CD14-positive monocyte (primary cell): ENCODE results near the gene ANKRD37. TPM values are rescaled to one million over a fixed set of nuclear protein-coding genes. Genes with fewer than 3 reads are reported as not detected.

ENCODE experiments used
- DNase-seq, 3 donors: peaks; one replicate each; pipeline ENCODE4 v3.0.0-alpha.2; 2011 to 2022
- H2AFZ ChIP-seq: 2 replicates; pipeline ENCODE4 v1.6.0; 2012; ENCODE audit warnings: mild to moderate bottlenecking, low read depth, low read length, inconsistent platforms; ENCODE audit not compliant: insufficient read depth, poor library complexity, severe bottlenecking
- H3K27ac ChIP-seq, 2 donors: 1 replicate in 1 of 2; 2 replicates in 1 of 2; pipeline ENCODE4 v1.5.1; 2012 to 2013; ENCODE audit warnings: low read length in 2 of 2, control low read depth in 1 of 2, inconsistent platforms in 1 of 2, low read depth in 1 of 2, mild to moderate bottlenecking in 1 of 2
- H3K27me3 ChIP-seq, 2 donors: one replicate each; pipeline versions ENCODE4 v1.6.0 to v1.6.1; 2011 to 2013; ENCODE audit warnings: low read length in 2 of 2; ENCODE audit not compliant: control insufficient read depth in 2 of 2, insufficient read depth in 2 of 2
- H3K36me3 ChIP-seq, 2 donors: replicated peaks in 1 of 2; 1 replicate in 1 of 2; 2 replicates in 1 of 2; pipeline versions ENCODE4 v1.5.1 to v1.6.1; 2012 to 2013; ENCODE audit warnings: low read length in 2 of 2, control low read depth in 1 of 2, inconsistent platforms in 1 of 2, mild to moderate bottlenecking in 1 of 2; ENCODE audit not compliant: insufficient read depth in 2 of 2, control insufficient read depth in 1 of 2
- H3K4me1 ChIP-seq, 2 donors: 1 replicate in 1 of 2; 2 replicates in 1 of 2; pipeline versions ENCODE4 v1.5.1 to v1.6.1; 2012 to 2013; ENCODE audit warnings: low read length in 2 of 2, control low read depth in 1 of 2, inconsistent platforms in 1 of 2, mild to moderate bottlenecking in 1 of 2, moderate library complexity in 1 of 2; ENCODE audit not compliant: insufficient read depth in 2 of 2, control insufficient read depth in 1 of 2
- H3K4me2 ChIP-seq: replicated peaks from 2 replicates; pipeline ENCODE3; 2012; ENCODE audit warnings: low read length, moderate library complexity, mild to moderate bottlenecking; ENCODE audit not compliant: poor library complexity, severe bottlenecking; ENCODE audit errors: extremely low read depth
- H3K4me3 ChIP-seq, 3 experiments: fragments of 200-600 bp in 1 of 3; sonication (generic) in 1 of 3; replicated peaks in 1 of 3; 1 replicate in 2 of 3; 2 replicates in 1 of 3; pipeline ENCODE4 v1.5.1; 2011 to 2013; ENCODE audit warnings: low read length in 3 of 3, mild to moderate bottlenecking in 3 of 3, control low read depth in 2 of 3, low read depth in 2 of 3, inconsistent platforms in 1 of 3, moderate library complexity in 1 of 3
- H3K79me2 ChIP-seq: 2 replicates; pipeline ENCODE4 v1.6.0; 2012; ENCODE audit warnings: mild to moderate bottlenecking, control low read depth, inconsistent platforms, low read length, moderate library complexity; ENCODE audit not compliant: insufficient read depth
- H3K9ac ChIP-seq: 2 replicates; pipeline ENCODE4 v1.6.0; 2017; ENCODE audit warnings: low read length, mild to moderate bottlenecking; ENCODE audit not compliant: insufficient read depth, poor library complexity, severe bottlenecking
- H3K9me3 ChIP-seq, 2 donors: replicated peaks in 1 of 2; 1 replicate in 1 of 2; 2 replicates in 1 of 2; pipeline versions ENCODE4 v1.5.1 to v1.6.1; 2012 to 2013; ENCODE audit warnings: low read length in 2 of 2, control low read depth in 1 of 2; ENCODE audit not compliant: control insufficient read depth in 1 of 2, insufficient read depth in 1 of 2
- H4K20me1 ChIP-seq: 2 replicates; pipeline ENCODE4 v1.6.0; 2012; ENCODE audit warnings: mild to moderate bottlenecking, low read length, control low read depth, moderate library complexity; ENCODE audit not compliant: insufficient read depth
- H3K27ac Mint-ChIP-seq, 7 donors: one replicate each; pipeline ENCODE4 v1.8.0; 2020; ENCODE audit warnings: mild to moderate bottlenecking in 7 of 7, mixed read lengths in 7 of 7, moderate library complexity in 6 of 7, inconsistent platforms in 2 of 7
- H3K27me3 Mint-ChIP-seq, 3 donors: one replicate each; pipeline ENCODE4 v1.8.0; 2021 to 2022; ENCODE audit warnings: low read depth in 3 of 3, mild to moderate bottlenecking in 3 of 3, mixed read lengths in 3 of 3, moderate library complexity in 3 of 3, inconsistent platforms in 1 of 3
- H3K36me3 Mint-ChIP-seq, 2 donors: one replicate each; pipeline ENCODE4 v1.8.0; 2020; ENCODE audit warnings: mixed read lengths in 2 of 2, inconsistent platforms in 1 of 2, mild to moderate bottlenecking in 1 of 2
- H3K4me1 Mint-ChIP-seq: one replicate; pipeline ENCODE4 v1.8.0; 2020; ENCODE audit warnings: mild to moderate bottlenecking, mixed read lengths
- H3K4me3 Mint-ChIP-seq, 2 donors: one replicate each; pipeline ENCODE4 v1.8.0; 2020; ENCODE audit warnings: mild to moderate bottlenecking in 2 of 2, mixed read lengths in 2 of 2, moderate library complexity in 1 of 2
- H3K9me3 Mint-ChIP-seq, 7 donors: one replicate each; pipeline ENCODE4 v1.8.0; 2020 to 2022; ENCODE audit warnings: mixed read lengths in 7 of 7, mild to moderate bottlenecking in 6 of 7, moderate library complexity in 6 of 7, inconsistent platforms in 2 of 7
- CTCF ChIP-seq: fragments of 200-600 bp; IDR thresholded peaks from one replicate; pipeline ENCODE4 v1.8.0; 2022; ENCODE audit warnings: antibody characterized with exemption, mild to moderate bottlenecking
- WGBS: methylation state at CpG from one replicate; pipeline ENCODE4 v1.1.5; 2013; ENCODE audit warnings: missing lambda C conversion rate; ENCODE audit not compliant: insufficient coverage; 5-methylcytosine and 5-hydroxymethylcytosine counted together
- intact Hi-C, 2 donors: fragments of 100-400 bp; cut with micrococcal nuclease; formaldehyde crosslinking; loops; one replicate each; pipeline versions ENCODE4 v1.15.0 to v1.15.1; 2023
- polyA plus RNA-seq, 3 donors: library from polyadenylated mRNA; depleted of rRNA in 1 of 3; unstranded in 2 of 3; stranded (reverse) in 1 of 3; fragments of 300-500 nt in 2 of 3; fragments of >200 nt in 1 of 3; fragmentation: Illumina TruSeq in 2 of 3; gene quantifications; 1 replicate in 2 of 3; 2 replicates in 1 of 3; pipeline ENCODE4 v1.2.3, GENCODE V29; 2012 to 2021

Gene ANKRD37
- polyA plus RNA-seq, 3 donors: 4.2 to 6.5 (median 5.4) TPM

DNA sequence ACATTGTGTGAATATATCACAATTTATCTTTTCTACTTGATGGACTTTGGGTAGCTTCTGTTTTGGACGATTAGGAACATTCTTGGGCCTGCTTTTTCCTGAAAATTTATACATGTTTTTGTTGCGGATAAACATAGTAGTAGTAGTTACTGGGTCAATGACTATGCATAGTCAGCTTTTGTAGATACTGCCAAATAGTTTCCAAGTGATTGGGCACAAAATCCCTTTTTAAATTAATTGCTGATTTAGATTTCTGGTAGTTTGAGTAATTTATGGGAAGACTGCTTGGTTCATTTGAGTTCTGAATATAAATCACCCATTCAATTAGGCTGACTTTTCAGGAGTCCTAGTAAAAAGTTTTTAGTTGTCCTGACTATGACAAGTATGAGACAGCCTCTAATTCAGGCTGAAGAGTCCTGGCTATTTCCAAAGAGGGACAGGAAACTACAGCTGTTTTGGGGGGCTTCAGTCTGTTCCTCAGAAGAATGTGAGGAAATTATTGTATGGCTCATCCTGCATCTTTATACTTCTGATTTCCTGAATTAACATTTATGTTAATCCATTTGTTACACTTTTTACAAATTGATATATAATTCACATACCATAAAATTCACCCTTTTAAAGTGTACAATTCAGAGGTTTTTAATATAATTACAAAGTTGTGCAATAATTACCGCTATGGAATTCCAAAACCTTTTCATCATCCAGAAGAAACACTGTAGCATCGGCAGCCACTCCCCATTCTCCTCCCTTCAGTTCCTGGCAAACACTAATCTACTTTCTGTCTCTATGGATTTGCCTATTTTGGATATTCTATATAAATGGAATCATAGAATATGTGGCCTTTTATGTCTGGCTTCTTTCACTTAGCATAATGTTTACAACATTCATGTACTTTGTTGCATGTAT is 15.1 kb upstream of the ANKRD37 start:
- no peak overlapping the region for H2AFZ ChIP-seq
- no peak overlapping the region for H3K9ac ChIP-seq
- Mint-ChIP-seq H3K36me3 (no peaks in the 10 kb centered on the region), H3K4me3 (no peak overlapping the region), H3K4me1 (peaks cover 9% of the 10 kb centered on the region), H3K27me3 (peaks cover 29 to 36% (median 35%) of the 10 kb centered on the region in 3 donors), H3K9me3 (peaks cover 3 to 15% (median 8%) of the 10 kb centered on the region in 7 donors), H3K27ac (no peak overlapping the region)
- intact Hi-C loops: no loop called here
- no peak for TF ChIP-seq CTCF
- peaks cover 0 to 8% of the 10 kb centered on the region in 2 donors for H3K9me3 ChIP-seq
- no peak overlapping the region for H3K4me3 ChIP-seq
- H3K27me3 ChIP-seq: peaks cover 18 to 30% of the 10 kb centered on the region in 2 donors
- H3K79me2 ChIP-seq: no peaks in the 10 kb centered on the region
- peaks cover 0 to 3% of the 10 kb centered on the region in 2 donors for H3K4me1 ChIP-seq
- no peak overlapping the region for H3K4me2 ChIP-seq
- no peaks in the 10 kb centered on the region for H3K36me3 ChIP-seq
- no peaks in the 10 kb centered on the region for H4K20me1 ChIP-seq
- 100% methylated on average over 1 of the region's 4 CpGs for WGBS
- no peak overlapping the region for H3K27ac ChIP-seq
- DNase-seq: no peak

GRCh38 chr4:185382754-185383153 is 13.9 kb upstream of the ANKRD37 start:
- no peak overlapping the region for H2AFZ ChIP-seq
- H3K27ac ChIP-seq: no peak overlapping the region
- H3K9ac ChIP-seq: no peak overlapping the region
- H3K9me3 Mint-ChIP-seq: peaks cover 3 to 15% (median 8%) of the 10 kb centered on the region in 7 donors
- DNase-seq: no peak
- H3K9me3 ChIP-seq: peaks cover 0 to 8% of the 10 kb centered on the region in 2 donors
- no peaks in the 10 kb centered on the region for H3K79me2 ChIP-seq
- no peak overlapping the region for H3K27ac Mint-ChIP-seq
- no peaks in the 10 kb centered on the region for H4K20me1 ChIP-seq
- TF ChIP-seq CTCF: no peak
- H3K36me3 ChIP-seq: no peaks in the 10 kb centered on the region
- H3K4me1 Mint-ChIP-seq: peaks cover 9% of the 10 kb centered on the region
- H3K27me3 ChIP-seq: peaks cover 18 to 30% of the 10 kb centered on the region in 2 donors
- H3K36me3 Mint-ChIP-seq: no peaks in the 10 kb centered on the region
- H3K27me3 Mint-ChIP-seq: peaks cover 30 to 38% (median 36%) of the 10 kb centered on the region in 3 donors
- H3K4me3 ChIP-seq: no peak overlapping the region
- intact Hi-C loops: no loop called here
- peaks cover 0 to 3% of the 10 kb centered on the region in 2 donors for H3K4me1 ChIP-seq
- H3K4me3 Mint-ChIP-seq: no peak overlapping the region
- no peak overlapping the region for H3K4me2 ChIP-seq
